SU-DHL-6 (cell line): Measurements from ENCODE around the gene MRPS26.

Source experiments
- H2AFZ ChIP-seq: fragments of 200-600 bp; sonication (generic); 2 replicates; pipeline ENCODE4 v1.6.1; 2014; ENCODE audit warnings: low read depth, mild to moderate bottlenecking, moderate library complexity, mixed read lengths, antibody characterized with exemption, low read length; ENCODE audit not compliant: severe bottlenecking
- H3F3A ChIP-seq: fragments of 200-600 bp; shearing (Covaris generic); 2 replicates; pipeline ENCODE4 v1.6.0; 2016; ENCODE audit warnings: antibody characterized with exemption, mild to moderate bottlenecking; ENCODE audit not compliant: insufficient read depth
- H3K27ac ChIP-seq: fragments of 200-600 bp; sonication (generic); 2 replicates; pipeline ENCODE4 v1.5.1; 2016; ENCODE audit warnings: low read depth, mild to moderate bottlenecking, low read length, moderate library complexity, mixed read lengths
- H3K27me3 ChIP-seq: fragments of 200-600 bp; sonication (generic), shearing (Covaris generic); 2 replicates; pipeline ENCODE4 v1.6.0; 2014; ENCODE audit warnings: mild to moderate bottlenecking, low read length
- H3K36me3 ChIP-seq: fragments of 200-600 bp; sonication (generic); 2 replicates; pipeline ENCODE4 v1.6.1; 2014; ENCODE audit warnings: mild to moderate bottlenecking, low read length, mixed read lengths
- H3K4me2 ChIP-seq: fragments of 300-600, 200-600 bp; shearing (Covaris generic), sonication (generic); 2 replicates; pipeline ENCODE4 v1.6.0; 2014; ENCODE audit warnings: low read length, low read depth, mild to moderate bottlenecking; ENCODE audit not compliant: poor library complexity, severe bottlenecking
- H3K4me3 ChIP-seq: fragments of 200-600 bp; sonication (generic); 2 replicates; pipeline ENCODE4 v1.5.1; 2014; ENCODE audit warnings: antibody characterized with exemption, low read length, mild to moderate bottlenecking, mixed read lengths; ENCODE audit not compliant: insufficient read depth, poor library complexity, severe bottlenecking
- H3K79me2 ChIP-seq: fragments of 200-600 bp; sonication (generic); 2 replicates; pipeline ENCODE4 v1.6.1; 2014; ENCODE audit warnings: mild to moderate bottlenecking, low read length, moderate library complexity; ENCODE audit not compliant: insufficient read depth
- H3K9ac ChIP-seq: fragments of 200-600 bp; sonication (generic); 2 replicates; pipeline ENCODE4 v1.7.0; 2014; ENCODE audit warnings: mild to moderate bottlenecking, low read length
- H3K9me2 ChIP-seq: fragments of 200-600 bp; sonication (generic); replicated peaks from 2 replicates; pipeline ENCODE4 v1.6.1; 2014; ENCODE audit warnings: low read length; ENCODE audit not compliant: insufficient read depth
- H3K9me3 ChIP-seq: fragments of 200-600 bp; sonication (generic); 2 replicates; pipeline ENCODE4 v1.6.1; 2014; ENCODE audit warnings: low read length, mixed read lengths; ENCODE audit not compliant: insufficient read depth
- H4K20me1 ChIP-seq: fragments of 200-600 bp; sonication (generic); 2 replicates; pipeline ENCODE4 v1.6.1; 2014; ENCODE audit warnings: low read depth, mild to moderate bottlenecking, antibody characterized with exemption, low read length, moderate library complexity, mixed read lengths
- CTCF ChIP-seq: fragments of 200-600 bp; sonication (generic); IDR thresholded peaks from one replicate; pipeline ENCODE4 v1.5.1; 2017; ENCODE audit warnings: antibody characterized with exemption, mild to moderate bottlenecking, low read length, moderate library complexity; ENCODE audit not compliant: insufficient read depth, poor library complexity, severe bottlenecking
- EZH2phosphoT487 ChIP-seq: fragments of 200-600 bp; sonication (generic), shearing (Covaris generic); conservative IDR thresholded peaks from 2 replicates; pipeline ENCODE4 v1.6.1; 2018; ENCODE audit warnings: mild to moderate bottlenecking, antibody characterized with exemption, low read length, moderate library complexity, mixed read lengths

Gene MRPS26

GRCh38 chr20:3003416-3003815, 42.4 kb upstream of the MRPS26 start:
- Histone ChIP-seq H3K36me3 (no peaks in the 10 kb centered on the region; the same call in 1 of the 2 replicates), H3F3A (peaks cover 5% of the 10 kb centered on the region; the same call in 1 of the 2 replicates), H2AFZ (no peak overlapping the region), H3K9me2 (no peaks in the 10 kb centered on the region), H3K4me3 (no peak overlapping the region), H3K9me3 (no peaks in the 10 kb centered on the region), H3K27me3 (no peaks in the 10 kb centered on the region), H3K27ac (no peak overlapping the region), H3K79me2 (no peaks in the 10 kb centered on the region), H4K20me1 (no peaks in the 10 kb centered on the region), H3K9ac (no peak overlapping the region), H3K4me2 (no peak overlapping the region)
- no peak for TF ChIP-seq EZH2phosphoT487

- no peak overlapping the region for H3K4me3 ChIP-seq
- H3F3A ChIP-seq: no peaks in the 10 kb centered on the region
- H3K9me3 ChIP-seq: no peaks in the 10 kb centered on the region
- no peaks in the 10 kb centered on the region for H3K27me3 ChIP-seq
- H3K79me2 ChIP-seq: no peaks in the 10 kb centered on the region
- H4K20me1 ChIP-seq: no peaks in the 10 kb centered on the region
- no peaks in the 10 kb centered on the region for H3K9me2 ChIP-seq
- no peak overlapping the region for H3K9ac ChIP-seq
- H3K27ac ChIP-seq: no peak overlapping the region
- H2AFZ ChIP-seq: no peak overlapping the region
- no peaks in the 10 kb centered on the region; the same call in 1 of the 2 replicates for H3K36me3 ChIP-seq
- no peak for TF ChIP-seq EZH2phosphoT487
- H3K4me2 ChIP-seq: no peak overlapping the region
These were observed 34.7 kb upstream of the MRPS26 start for GRCh38 chr20:3010985-3011723.

- H3K36me3 ChIP-seq: no peaks in the 10 kb centered on the region; the same call in 1 of the 2 replicates
- H3K9me2 ChIP-seq: no peaks in the 10 kb centered on the region
- H3K9ac ChIP-seq: no peak overlapping the region
- H3K79me2 ChIP-seq: no peaks in the 10 kb centered on the region
- no peak overlapping the region for H2AFZ ChIP-seq
- H3K27me3 ChIP-seq: no peaks in the 10 kb centered on the region
- H3K4me2 ChIP-seq: no peak overlapping the region
- no peak overlapping the region for H3K4me3 ChIP-seq
- no peaks in the 10 kb centered on the region for H3K9me3 ChIP-seq
- no peaks in the 10 kb centered on the region for H4K20me1 ChIP-seq
- no peak overlapping the region for H3K27ac ChIP-seq
- H3F3A ChIP-seq: no peaks in the 10 kb centered on the region
- TF ChIP-seq EZH2phosphoT487 (no peak), CTCF (no peak)
These were observed 34.1 kb upstream of the MRPS26 start for GRCh38 chr20:3011752-3012151.

GRCh38 chr20:3013771-3014170, 32.1 kb upstream of the MRPS26 start:
- H2AFZ ChIP-seq: no peak overlapping the region
- H3F3A ChIP-seq: no peaks in the 10 kb centered on the region
- no peaks in the 10 kb centered on the region for H3K9me3 ChIP-seq
- no peaks in the 10 kb centered on the region for H3K79me2 ChIP-seq
- H3K27ac ChIP-seq: no peak overlapping the region
- no peaks in the 10 kb centered on the region for H4K20me1 ChIP-seq
- no peaks in the 10 kb centered on the region; the same call in 1 of the 2 replicates for H3K36me3 ChIP-seq
- H3K4me3 ChIP-seq: no peak overlapping the region
- H3K9me2 ChIP-seq: no peaks in the 10 kb centered on the region
- no peaks in the 10 kb centered on the region for H3K27me3 ChIP-seq
- no peak overlapping the region for H3K4me2 ChIP-seq
- H3K9ac ChIP-seq: no peak overlapping the region
- no peak for TF ChIP-seq CTCF
- no peak for TF ChIP-seq EZH2phosphoT487
